MM.1S (cell line): ENCODE results near the gene LBHD2.

Source experiments
- CTCF ChIP-seq: fragments of 300-600 bp; sonication (generic); IDR thresholded peaks from 2 replicates; pipeline ENCODE4 v1.5.1; 2016; ENCODE audit warnings: antibody characterized with exemption, low read length, mixed read lengths
- EZH2 ChIP-seq: fragments of 300-600 bp; sonication (generic); optimal IDR thresholded peaks from 2 replicates; pipeline ENCODE3; 2017; ENCODE audit warnings: low read depth, mild to moderate bottlenecking, antibody characterized with exemption, low read length, mixed read lengths
- EZH2phosphoT487 ChIP-seq: fragments of 300-600 bp; sonication (generic); IDR thresholded peaks from 2 replicates; pipeline ENCODE4 v1.6.1; 2018; ENCODE audit warnings: antibody characterized with exemption, low read length

- TF ChIP-seq CTCF (no peak), EZH2 (no peak), EZH2phosphoT487 (no peak)
These were observed 10.6 kb upstream of the LBHD2 start for GRCh38 chr14:103073367-103073875.
